Measurements from ENCODE around the gene IGSF11.
"Not testable (repeated sequence)": the region's sequence is repeated elsewhere in the genome, so short reads cannot be mapped to it uniquely, and the experiment has no call there.

The IGSF11 gene

DNA sequence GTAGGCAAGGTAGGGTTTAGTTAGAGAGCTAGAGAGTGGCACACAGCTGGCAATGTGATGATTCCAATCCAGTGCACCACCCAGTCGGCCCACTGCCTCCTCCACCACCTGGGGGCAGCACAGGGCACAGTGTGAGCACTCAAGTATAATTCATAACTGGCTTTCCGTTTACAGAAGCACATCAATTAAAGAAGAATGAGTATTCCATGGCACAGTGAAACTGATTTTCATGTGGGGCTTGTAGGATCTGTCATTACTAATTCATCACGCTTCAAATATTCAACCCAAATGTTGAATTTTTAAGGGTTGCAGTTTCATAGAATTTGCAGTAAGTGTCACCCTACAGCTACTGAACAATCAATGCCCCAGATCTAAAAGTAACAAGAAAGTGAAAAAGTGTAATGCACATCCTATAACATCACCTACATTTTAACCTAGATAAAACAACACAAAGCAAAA, 149.9 kb downstream of the IGSF11 start:
- no peak for DNase-seq (ENCODE audit: low spot score)

DNA sequence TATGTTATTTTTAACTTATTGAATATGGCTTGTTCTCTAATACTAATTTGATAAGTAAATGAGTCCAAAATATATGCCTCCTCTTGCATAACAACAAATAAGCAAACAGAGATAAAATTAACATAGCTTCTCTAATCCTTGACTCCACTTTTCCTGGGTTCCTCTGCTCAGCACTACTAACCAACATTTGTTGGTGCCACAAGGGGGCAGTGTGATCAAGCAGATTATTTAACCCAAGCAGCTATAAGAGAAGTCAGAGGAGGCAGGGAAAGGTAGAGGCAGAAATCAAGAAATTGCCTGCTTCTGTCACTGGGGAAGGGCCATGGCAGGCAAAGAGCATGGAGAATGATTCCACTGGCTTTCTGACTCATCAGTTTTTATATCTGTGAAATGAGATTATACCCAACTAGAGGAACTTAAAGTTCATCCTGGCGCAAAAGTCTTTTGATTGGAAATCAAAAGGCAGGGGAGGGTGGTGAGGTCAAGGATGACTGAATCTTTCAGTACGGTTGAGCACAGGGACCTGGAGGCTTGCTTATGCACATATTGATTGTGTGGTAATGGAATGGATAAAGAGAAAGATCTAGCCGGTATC, 152.2 kb downstream of the IGSF11 start:
- DNase-seq (ENCODE audit: low spot score): no peak

DNA sequence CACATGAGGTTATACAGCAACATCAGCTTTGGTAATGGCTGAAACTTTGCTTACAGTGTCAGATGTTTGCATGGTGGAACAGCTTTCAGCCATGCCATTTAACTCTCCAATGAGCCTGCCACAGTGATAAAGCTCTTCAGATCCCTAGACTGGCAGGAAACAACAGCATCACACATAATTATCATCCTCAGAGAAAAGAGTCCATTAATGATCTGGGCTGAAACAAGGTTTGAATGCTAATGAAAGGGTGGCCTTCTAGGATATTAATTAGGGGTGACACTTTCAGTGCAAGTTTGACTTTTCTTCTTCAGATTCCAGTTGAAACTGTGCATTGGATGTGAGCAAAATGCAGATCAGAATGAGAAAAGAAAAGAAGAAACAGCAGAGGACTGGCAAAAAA, 166.6 kb downstream of the IGSF11 start:
- DNase-seq (ENCODE audit: low spot score): no peak

DNA sequence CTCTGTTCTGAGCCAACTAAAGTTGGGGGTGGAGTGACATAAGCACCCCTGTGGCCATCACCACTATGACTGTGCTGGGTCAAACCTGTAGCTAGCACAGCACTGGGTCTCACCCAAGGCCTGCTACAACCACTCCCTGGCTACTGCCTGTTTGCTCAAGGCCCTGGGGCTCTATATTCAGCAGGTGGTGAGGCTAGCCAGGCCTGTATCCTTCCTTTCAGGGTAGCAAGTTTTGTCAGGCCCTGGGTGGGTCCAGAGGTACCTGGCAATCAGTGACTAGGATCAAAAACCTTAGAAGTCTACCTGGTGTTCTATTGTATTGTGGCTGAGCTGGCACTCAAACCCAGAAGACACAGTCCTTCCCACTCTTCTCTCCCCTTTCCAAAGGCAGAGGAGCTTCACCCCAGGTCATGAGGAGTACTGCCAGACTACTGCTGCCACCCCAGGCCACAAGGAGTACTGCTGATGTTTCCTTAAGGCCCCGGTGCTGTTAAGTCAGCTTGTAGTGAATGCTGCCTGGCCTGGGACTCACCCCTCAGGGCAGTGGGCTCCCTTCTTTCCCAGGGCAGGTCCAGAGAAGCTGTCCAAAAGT, 170.8 kb downstream of the IGSF11 start:
- no peak for DNase-seq (ENCODE audit: low spot score)

DNA sequence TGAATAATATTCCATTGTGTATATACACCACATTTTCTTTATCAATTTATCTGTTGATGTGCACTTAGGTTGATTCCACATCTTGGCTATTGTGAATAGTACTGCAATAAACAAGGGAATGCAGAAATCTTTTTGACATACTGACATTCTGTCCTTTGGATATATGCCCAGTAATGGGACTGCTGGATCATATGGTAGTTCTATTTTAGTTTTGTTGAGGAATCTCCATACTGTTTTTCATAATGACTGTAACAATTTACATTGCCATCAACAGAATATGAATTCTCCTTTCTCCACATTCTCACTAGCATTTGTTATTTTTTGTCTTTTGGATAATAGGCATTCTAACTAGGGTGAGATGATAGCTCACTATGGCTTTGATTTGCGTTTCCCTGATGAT, 174.7 kb downstream of the IGSF11 start:
- no peak for DNase-seq (ENCODE audit: low spot score)

DNA sequence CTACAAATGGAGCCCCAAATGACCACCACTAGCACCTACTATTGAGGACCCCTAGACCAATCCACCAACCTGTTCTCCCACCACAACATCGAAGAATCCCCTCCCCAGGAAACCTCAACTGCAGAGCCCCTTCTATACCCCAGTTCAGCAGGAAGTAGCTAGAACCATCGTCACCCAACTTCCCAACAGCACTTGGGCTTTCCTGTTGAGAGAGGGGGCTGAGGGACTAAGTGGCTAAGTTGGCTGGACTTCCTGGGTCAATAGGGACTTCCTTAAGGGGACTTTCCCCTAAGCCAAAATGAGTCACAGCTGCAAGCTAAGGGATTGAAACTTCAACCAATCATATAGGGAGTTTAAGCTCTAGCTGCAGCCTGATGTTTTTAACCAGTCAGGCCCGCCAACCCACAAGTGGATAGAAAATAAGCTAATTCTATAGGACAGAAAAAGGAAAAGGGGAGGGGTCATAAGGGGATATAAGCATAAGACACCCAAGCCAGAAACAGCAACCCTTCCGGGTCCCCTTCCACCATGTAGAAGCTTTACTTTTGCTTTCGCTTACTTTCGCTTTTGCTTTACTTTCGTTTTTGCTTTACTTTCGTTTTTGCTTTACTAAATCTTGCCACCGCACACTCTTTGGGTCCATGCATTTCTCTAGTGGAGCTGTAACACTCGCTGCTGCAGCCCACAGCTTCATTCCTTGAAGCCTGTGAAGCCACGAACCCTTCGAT, 183.0 kb downstream of the IGSF11 start:
- DNase-seq (ENCODE audit: low spot score): not testable (repeated sequence)

DNA sequence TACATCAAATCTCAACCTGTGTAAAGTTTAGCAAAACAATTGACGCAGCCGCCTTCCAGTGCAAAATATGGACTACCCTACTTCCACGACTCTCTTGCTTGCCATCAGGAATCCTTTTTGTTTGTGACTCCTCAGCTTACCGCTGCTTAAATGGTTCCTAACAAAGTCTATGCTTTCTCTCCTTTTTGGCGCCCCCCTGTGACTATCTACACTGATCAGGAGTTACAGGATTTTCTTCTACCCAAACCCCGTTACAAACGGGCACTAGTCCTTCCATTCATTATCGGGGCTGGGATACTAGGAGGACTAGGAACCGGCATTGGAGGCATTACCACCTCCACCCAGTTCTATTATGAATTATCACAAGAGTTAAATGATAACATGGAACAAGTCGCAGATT, 184.0 kb downstream of the IGSF11 start:
- no peak for DNase-seq (ENCODE audit: low spot score)
